HG03280 (cell line): ENCODE results near the gene ADGRD1.

Source experiments
- ATAC-seq: cut with Tn5 transposase; IDR thresholded peaks from one replicate; pipeline ENCODE4 v1.9.1; 2021; ENCODE audit warnings: mild to moderate bottlenecking, moderate library complexity; ENCODE audit not compliant: unreplicated experiment

ADGRD1 gene

DNA sequence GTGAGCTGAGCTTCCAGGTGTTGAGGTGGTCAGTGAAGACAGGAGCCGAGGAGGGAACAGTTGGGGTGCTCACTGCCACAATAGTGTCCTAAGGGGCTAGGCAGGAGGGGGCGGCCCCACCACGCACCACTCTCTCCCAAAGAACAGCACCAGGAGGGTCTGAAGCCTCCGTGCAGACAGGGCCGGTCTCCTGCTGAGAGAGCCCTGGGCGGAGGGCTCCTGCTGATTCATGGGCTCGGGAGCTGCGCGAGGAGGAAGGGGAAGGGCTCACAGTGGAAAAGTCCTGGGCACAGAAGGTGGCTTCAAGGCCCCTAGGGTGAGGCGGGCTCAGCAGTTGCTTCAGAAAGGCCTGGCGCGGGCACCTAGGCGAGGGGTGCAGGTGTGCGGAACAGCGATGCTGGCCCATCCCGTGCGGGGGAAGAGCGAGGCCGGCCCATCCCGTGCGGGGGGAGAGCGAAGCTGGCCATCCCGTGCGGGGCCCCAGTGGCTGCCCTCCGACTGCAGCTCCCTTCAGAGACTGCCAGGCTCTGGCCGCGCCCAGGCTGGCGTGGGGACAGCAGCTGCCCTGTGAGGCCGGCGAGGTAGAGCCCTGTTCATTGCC lies 176.7 kb downstream of the ADGRD1 start:
- ATAC-seq, result no peak

DNA sequence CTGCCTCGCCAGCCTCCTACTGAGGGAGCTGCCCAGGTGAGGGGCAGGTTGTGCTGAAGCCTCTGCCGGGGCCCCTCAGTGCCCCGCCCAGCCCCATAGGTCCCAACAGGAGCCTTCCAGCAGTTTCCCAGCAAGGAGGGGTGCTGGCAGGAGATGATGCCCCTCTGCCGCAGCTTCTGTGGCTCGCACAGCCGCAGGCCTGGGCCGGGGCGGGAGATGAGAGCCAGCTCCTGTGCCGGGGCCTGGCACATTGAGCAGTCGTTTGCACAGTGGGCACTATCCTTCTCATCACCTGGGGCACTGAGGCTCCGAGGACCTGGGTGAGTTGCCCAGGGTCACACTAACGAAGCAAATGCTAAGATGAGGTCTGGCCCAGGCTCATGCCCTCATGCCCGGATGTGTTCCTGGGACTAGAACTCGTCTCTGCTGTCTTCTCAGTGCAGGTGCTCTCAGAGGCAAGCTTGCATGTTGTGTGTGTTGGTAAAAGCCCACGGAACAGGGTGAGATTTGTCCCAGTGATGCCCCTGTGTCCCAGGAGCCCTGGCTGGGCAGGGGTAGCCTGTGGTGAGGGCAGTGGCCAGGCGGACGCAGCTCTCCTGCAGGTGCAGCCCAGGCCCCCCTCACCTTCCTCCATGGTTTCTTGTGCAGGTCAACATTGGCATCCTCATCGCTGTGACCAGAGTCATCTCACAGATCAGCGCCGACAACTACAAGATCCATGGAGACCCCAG lies 177.5 kb downstream of the ADGRD1 start:
- ATAC-seq, result no peak

DNA sequence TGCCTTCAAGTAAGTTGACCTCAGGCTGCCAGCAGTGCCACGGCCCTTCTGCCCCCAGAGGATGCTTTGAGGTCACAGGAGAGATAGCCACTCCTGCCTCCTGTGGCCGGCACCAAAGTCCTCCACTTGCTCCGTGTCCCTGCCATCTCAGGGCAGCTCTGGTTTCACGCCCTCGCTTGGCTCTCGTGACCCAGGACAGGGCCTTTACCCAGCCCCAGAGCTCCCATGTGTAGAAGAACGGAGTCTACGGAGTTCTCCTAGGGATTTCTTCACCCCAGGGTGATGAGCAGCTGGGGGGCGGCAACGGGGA lies 178.1 kb downstream of the ADGRD1 start:
- no peak for ATAC-seq

DNA sequence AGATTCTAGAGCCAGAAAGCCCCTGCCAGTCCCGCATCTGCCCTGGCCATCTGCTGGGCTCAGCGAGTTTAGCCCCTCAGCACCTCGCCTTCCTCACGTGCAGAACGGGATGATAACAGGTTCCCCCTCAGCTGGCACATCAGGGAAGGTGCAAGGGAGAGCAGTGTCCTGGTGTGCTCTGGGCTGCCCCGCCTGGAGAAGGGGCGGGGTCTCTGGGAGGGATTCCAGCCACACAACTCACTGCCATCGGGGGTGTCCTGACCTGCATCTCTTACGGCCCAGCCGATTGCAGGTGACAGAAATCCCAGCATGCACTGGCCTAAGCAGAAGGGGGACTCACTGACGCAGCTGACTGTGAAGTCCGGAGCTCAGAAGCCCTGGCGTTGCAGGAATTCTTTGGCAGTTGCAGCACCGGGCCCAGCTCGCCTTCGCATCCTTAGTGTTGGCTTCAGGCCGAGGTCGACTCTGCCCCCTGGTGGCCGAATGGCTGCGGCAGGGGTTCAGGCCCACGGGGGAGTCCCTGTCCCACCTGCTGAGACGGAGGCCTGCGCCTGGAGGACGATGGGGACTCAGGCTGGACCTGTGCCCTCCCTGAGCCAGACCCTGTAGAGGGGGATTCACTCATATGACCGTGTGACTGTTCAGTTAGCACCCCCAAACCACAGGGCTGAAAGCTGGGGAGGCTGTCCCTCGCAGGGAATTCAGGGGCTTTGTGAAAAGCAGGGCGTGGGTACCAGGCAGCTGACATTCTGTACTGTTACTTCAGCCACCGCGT lies 178.6 kb downstream of the ADGRD1 start:
- ATAC-seq, result no peak

DNA sequence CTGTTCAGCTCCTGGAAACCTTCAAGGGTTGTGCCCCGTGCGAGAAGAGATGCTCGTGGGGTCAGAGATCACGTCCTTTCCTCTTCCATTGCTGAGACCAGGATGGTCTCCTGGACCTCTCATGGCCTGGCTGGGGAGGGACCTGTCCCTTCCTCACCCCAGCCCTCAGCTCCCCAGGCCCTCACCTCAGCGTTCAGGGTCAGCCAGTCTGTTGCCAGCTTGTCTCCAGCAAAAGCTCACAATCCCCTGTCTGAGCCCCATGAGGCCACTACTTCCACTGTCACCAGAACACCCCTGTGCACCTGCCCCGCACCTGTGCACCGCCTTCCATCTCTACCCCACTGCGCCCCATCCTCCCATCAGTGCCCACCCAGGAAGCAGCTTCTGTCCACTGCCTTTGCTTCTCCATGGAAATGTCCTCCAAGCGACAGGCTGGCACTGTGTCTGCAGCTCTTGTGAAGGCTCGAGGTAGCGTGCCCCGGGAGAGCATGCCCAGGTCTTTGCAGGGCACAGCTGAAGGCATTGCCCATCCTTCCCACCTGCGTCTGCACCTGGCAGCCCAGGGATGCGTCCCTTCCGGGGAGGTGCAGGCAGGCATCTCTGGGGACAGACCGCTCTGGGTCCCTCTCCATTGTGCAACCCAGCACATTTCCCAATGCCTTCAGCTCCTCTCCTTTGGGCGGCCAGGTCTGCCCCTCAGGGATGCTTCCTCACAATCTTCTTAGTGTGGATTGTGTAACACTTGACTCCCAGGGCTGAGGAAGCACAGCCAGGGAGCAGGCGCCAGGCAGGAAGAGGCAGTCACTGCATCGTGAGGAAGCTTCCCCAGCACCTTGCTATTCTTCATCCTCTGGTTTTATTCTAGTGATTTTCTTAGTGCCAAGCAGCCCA lies 179.6 kb downstream of the ADGRD1 start:
- ATAC-seq, result no peak

DNA sequence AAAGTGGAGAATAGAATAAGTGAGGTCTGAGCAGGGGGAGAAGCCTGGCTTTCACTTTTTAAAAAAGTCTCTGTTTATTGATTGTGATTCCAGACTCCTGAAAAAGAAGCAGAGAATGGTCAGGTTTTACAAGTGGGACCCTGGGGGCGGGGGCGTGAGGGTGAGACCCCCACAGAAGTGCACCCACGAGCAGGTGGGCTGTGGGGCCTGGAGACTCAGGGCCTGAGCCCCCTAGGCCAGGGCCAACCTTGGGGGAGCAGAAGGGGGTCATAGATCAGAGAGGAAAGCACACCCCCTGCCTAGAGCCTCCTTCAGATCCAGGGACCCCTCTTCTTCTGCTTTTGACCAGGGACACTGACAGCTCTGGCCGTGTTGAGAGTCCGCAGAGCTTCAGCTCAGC lies 180.3 kb downstream of the ADGRD1 start:
- ATAC-seq, result no peak

DNA sequence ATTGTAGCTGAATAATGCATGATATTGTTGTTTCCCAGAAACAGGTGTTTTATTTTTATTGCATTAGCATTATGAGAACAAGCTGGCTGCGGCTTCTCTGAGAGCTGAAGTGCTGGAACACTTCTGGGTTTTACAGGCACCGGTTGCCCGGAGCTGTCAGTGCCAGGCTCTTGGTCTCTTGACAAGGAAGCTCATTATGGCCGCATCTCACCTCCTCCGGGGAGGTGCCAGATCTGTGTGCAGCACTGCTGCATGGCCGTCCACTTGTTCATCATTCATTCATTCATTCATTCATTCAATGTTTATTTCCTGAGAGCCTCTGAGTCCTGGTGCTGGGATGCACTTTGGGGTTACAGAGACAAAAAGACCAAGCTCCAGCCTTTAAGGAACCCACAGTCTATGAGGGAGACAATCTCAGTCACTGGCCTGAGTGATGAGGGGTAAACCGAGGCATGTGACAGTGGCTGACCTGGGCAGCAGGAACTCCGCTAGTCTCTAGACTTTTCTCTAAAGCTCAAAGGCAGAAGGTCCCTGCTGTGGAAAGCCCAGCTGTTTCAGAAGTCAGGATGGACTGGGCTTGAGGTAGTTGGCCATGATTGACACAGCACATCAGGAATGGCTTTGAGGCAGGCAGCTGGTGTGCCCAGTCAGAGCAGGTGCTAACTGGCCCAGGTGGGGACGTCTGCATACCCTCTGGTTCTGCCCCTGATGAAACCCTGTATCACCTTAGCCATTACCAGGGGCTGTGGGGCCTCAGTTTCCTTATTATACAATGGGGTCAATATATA lies 181.0 kb downstream of the ADGRD1 start:
- no peak for ATAC-seq

DNA sequence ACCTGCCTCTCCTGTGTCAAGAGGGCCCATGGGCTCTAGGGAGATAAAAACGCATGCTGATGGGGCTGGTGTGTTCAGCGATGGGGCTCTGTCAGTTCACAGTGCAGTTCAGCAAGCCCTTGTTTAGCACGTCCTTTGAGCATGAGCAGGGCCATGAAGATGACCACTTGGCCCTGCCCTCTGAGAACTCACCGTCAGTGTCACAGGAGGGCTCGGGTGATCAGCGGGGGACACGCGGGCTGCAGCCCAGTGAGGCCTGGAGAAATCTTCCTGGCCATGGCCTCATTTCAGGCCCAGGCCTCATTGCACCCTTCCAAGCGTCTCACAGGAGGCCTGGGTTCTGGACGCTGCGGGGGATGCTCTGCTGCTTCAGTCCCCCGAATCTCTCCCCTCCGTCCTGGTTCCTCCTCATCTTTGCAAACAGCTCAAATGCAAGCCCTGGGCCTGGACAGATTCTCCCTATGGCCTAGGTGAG lies 181.6 kb downstream of the ADGRD1 start:
- ATAC-seq, result no peak

DNA sequence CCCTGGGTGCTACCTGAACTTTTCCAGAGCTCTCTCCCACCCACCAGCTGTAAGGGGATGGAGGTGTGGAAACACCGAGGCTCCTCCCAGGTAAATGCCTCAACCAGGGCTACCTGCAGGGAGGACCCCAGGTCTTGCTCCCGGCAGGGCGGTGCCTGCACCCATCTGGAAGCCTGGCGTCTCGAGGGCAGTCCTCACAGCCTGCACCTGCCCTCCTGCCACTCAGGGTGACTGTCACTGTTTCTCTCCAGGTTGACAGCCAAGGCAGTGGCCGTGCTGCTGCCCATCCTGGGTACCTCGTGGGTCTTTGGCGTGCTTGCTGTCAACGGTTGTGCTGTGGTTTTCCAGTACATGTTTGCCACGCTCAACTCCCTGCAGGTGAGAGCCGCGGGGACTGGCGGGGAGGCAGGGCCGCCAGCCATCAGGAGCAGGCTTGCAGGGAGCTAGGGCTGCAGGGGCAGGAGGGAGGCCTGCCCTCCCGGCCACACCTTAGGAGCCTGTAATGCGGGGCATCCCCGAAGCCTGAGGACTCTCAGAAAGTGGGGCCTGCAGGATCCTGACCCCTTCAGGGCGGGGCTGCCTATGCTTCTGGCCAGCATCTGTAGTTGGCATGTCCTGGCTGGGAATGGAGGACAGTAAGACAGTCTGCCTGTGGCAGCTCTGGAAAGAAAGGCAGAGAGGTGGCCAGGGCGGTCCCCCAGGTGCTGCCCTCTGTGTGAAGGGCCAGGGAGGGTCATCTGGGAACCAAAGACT lies 182.3 kb downstream of the ADGRD1 start:
- ATAC-seq, result no peak

DNA sequence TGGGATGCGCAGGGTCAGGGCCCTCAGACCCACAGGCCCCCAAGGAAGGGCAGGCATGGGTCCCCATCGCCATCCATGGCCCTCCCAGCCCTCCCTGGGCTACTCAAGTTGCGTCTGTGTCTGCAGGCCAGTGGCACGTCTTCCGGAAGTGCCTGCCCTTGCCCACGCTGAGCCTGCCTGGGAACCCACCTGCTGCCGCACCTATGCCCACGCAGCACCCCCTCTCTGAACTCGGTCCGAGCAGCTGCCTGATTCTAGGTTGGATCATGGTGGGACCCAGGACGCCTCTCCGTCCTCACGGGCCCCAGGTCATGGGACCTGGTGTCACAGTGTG lies 182.8 kb downstream of the ADGRD1 start:
- no peak for ATAC-seq

DNA sequence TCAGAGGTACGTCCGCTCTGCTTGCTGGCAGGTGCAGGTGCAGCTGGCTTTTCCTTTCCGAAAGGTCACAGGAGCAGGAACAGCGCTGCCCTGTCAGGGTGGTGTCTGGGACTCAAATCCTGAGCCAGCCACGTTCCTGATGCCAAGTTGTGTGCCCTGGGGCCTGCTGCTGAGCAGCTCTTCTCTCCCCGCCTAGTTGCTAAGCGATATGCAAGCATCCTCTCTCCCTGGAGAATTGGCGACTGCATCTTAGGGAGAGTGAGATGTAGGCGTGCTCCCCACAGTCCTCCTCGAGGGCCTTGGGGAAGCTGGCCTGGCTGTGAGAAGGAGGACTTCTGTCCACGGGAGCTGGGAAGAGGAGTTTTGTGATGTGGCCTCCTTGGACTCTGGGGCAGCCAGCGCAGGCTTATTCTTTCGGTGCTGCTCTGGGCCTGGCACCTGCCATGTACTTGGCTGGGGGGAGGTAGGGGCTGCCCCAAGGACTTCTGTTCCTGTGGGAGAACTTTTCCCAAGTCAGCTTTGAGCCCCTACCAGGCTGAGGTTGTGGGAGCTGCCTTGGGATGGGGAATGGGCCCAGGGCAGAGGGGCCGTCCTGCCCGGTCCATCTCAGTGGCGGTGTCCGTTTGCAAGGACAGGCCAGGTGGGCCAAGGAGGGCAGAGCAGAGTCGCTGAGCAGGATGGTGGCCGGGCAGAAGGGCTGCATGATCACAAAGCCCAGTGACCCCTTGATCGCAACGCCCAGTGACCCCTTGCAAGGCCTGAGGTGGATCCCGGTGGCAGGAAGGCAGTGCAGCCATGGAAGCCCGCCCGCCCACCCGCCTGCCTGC lies 183.5 kb downstream of the ADGRD1 start:
- no peak for ATAC-seq

DNA sequence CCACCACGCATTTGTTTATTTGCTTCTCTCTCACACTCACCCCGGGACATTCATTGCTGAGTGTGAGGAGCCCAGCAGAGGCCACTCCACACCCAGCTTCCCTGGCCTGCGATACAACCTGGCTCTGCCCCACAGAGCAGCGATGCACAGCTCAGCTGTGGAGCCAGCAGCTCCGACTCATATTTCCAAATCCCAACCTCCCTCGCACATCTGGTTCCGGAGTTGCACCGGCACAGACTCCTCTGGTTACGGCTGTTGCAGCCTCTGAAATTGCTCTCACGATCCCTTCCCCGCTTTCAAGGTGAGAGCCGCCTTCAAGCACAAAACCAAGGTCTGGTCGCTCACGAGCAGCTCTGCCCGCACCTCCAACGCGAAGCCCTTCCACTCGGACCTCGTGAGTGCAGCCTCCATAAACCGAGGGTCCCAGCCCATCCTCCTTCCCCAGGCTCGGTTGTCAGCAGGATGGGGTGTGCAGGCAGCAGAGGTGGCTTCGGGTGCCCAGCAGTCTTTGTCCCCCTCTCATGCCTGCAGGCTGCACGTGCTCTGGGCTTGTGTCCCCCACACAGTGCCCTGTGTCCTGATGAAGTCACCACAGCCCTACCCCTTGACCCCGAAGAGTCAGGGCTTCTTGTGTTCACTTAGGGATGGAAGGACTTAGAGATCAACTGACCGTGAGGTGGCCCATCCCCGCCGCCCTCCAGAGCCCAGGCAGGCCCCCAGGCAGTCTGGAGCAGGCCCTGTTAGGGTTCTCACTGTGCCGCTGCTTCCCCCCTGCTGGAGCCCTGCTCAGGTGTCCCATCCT lies 184.3 kb downstream of the ADGRD1 start:
- no peak for ATAC-seq

DNA sequence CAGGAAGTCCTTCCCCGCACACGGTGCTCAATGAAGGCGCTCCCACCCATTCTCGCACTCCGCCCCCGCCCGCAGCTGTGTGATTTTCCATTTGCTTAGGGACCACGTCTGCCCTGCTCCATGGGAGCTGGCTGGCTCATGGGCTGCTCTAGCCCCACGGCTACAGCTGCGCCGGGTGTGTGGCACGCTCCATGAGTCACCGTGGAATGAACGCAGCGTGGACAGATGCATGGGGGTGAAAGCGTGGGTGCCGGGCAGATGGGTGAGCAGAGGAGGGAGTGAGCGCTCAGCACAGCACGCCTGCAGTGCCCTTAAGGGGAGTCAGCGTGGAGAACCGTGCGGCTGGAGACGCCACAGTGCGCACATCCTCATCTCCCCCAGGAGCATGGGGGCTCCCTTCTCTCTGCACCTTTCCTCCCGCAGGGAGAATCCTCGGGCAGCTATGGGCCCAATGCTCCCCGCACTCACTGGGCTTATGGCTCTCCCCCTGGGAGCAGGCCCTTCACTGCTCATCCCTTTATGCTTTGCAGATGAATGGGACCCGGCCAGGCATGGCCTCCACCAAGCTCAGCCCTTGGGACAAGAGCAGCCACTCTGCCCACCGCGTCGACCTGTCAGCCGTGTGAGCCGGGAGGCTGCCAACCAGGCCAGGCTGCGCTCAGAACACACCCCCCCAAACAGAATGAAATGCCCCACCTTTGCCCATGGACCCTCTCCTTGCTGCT lies 185.1 kb downstream of the ADGRD1 start:
- no peak for ATAC-seq

DNA sequence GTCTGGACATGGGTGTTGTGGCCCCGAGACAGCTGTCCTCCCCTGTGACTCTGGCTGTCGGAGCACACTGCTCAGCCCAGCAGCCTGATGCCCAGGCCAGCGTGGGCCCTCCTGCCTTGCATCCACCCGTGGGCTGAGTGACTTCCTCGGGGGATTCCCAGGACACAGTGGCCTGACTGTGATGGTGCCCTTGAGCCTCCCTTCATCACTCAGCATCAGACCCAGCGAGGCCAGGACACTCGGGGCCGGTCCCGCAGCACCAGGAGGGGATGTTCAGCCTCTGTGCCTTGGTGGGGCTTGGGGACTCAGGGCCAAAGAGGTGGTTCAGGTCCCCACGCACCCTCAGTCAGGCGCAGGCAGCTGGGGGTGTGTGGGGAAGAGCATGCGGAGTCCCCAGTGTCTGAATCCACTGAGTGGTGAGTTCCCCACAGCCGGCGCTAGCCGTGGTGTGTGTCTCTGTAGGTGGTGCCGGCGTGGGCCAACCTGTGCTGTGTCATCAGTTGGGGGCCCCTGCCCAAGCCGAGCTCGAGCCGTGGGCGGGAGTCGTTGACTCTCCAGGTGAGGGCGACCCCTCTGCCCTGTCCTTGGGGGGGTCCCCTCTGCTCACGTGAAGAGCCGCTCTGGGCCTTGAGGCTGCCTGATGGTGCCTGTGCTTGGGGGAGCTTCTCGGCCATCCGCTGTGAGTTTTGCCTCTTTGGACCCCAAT lies 185.8 kb downstream of the ADGRD1 start:
- ATAC-seq, result no peak

DNA sequence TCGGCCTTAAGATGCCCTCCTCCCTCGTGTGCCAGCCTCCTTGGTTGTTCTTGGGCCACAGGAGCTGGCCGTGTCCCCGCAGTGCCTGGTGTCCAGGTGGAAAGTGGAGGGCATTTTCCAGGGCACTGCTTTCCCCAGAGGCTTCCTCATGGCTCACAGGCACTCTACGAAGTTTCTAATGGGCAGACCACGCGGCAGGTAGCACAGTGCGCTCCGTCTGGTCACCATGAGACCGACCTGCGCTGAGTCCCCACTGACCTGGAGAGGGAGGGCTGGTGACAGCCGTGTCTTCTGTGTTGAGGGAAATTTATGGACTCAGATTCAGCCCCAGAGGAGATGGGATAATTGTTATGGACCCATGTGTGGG lies 186.3 kb downstream of the ADGRD1 start:
- no peak for ATAC-seq

DNA sequence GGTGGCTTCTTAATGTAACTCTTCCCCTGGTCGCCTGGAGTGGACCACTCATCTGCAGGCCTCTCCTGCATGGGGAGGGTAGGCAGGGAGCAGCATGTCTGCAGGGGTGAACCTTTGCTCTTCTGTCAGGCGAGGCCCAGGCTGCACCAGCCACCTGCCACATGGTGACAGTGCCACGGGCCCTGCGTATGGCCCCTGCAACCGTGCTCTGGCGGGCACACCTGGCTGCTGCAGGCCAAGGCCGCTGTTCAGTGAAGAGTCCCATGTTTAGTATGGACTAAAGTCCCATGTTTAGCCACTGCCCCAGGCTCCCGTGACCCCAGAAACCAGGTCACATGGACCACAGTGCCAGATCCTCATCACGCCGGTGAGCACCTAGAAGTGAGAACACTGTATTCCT lies 187.0 kb downstream of the ADGRD1 start:
- no peak for ATAC-seq

DNA sequence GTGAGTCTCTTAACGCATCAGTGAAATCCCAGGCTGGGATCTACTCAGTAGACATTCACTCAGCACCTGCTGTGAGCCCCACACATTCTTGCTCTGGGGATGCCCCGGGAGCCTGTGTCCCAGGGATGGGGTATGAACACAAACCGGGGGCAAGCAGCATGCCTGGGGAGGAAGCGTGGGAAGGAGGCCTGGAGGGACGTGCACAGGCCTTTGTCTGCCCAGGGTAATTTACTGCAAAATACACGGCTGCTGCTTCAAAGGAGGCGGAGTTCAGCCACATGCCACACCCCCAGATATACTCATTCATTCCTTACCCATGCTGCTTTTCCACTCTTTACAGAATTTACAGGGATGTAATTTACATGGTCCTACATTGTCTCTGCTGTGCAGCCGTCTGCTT lies 187.8 kb downstream of the ADGRD1 start:
- no peak for ATAC-seq
